Keratinocyte (primary cell): ENCODE measurements around the gene ATXN7.

Source experiments
- CTCF ChIP-seq, 3 experiments: IDR thresholded peaks in 1 of 3; conservative IDR thresholded peaks in 1 of 3; optimal IDR thresholded peaks in 1 of 3; 2 replicates in 2 of 3; 3 replicates in 1 of 3; pipeline versions ENCODE3 to v1.5.1; 2011; ENCODE audit warnings: low read length in 3 of 3, mild to moderate bottlenecking in 3 of 3, moderate library complexity in 2 of 3, control low read depth in 1 of 3, inconsistent platforms in 1 of 3; ENCODE audit not compliant: insufficient read depth in 2 of 3; ENCODE audit errors: extremely low read depth in 1 of 3
- EZH2 ChIP-seq: IDR thresholded peaks from one replicate; pipeline ENCODE4 v1.6.1; 2012; ENCODE audit warnings: inconsistent platforms, mild to moderate bottlenecking, low read length, moderate library complexity

- TF ChIP-seq CTCF (optimal IDR thresholded peaks at IDR 0.05 in 1 of 3, IDR thresholded peaks at IDR 0.05 in 1 of 3, conservative IDR thresholded peaks at IDR 0.05 in 1 of 3; ENCODE audit: extremely low read depth in 1 of 3, insufficient read depth in 2 of 3, low read length in 3 of 3) (no peak), EZH2 (no peak)
These were observed 186.2 kb downstream of the ATXN7 start for GRCh38 chr3:64049832-64050231.
